Measurements from ENCODE around the gene BCR.

The BCR gene

DNA sequence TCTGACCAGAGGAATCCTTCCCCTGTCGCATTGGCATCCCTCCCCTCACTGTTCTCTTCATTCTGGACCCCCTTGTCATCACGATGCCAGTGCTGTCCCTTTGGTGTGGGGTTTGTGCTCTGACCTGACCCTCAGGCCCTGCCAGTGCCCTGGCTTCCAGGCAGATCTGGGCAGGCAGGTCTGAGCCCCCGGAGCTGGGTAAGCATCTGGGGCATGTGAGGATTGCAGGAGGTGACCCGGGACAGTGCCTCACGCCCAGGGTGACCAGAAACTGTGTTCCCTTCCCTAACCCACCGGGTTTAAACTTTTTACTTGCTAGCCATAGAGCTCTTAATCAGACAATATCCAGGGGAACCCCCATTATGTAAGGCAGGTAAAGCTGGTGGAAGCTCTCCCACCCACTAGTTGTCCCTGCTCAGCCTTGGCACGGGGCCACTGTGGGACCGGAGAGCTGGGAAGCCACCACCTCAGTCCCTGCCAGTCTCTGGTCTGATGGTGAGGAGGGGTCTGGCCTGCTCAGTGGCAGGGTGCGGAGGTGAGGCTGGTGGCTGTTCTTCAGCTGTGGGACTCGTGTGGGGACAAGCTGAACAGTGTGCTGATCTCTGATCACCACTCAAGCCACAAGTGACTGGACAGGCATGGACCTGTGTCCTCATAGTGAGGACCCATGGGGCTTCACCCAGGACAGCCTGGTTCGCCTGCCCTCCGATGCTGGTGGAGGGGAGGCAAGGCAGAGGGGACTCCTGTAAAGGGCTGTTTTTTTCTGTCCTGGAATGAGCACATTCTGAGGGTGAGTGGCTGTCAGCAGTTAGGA lies 38.0 kb downstream of the BCR start:
- DNase-seq = no peak

GRCh38 chr22:23218867-23219251 lies 38.5 kb downstream of the BCR start:
- no peak for DNase-seq

- DNase-seq = no peak
These were observed 39.0 kb downstream of the BCR start for GRCh38 chr22:23219317-23219716.

DNA sequence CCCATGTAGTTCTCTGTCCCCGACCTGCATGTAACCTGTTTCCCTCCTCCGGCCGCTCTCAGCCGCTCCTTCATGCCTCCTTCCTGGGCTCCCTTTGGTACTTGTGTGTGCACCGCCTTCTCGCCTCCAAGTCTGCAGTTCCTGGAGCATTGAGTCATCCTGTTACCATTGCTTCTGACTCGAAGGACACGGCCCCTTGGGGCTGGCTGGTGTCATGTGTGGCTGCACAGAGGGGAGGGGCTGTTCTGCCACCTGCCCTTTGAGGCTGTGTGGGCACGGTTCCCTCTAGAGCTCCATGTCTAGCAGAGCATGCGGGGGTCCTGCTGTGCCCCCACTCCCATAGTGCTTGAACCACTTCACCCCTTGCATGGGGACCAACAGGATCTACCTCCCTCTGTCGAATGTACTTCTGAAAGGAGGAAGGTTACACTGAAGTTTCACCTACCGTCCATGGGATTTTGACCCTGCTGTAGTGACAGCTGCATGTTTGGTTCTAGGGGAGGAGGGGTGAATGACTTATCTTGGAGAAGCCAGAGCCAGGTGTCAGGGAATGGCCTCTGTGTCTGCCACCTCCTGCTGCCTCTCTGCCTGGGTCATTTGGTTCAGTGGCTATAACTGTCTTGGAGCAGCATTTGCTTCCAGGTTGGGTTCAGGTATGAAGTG lies 39.6 kb downstream of the BCR start:
- DNase-seq = peak in 2 of 5 experiments; percentile 36 to 89

DNA sequence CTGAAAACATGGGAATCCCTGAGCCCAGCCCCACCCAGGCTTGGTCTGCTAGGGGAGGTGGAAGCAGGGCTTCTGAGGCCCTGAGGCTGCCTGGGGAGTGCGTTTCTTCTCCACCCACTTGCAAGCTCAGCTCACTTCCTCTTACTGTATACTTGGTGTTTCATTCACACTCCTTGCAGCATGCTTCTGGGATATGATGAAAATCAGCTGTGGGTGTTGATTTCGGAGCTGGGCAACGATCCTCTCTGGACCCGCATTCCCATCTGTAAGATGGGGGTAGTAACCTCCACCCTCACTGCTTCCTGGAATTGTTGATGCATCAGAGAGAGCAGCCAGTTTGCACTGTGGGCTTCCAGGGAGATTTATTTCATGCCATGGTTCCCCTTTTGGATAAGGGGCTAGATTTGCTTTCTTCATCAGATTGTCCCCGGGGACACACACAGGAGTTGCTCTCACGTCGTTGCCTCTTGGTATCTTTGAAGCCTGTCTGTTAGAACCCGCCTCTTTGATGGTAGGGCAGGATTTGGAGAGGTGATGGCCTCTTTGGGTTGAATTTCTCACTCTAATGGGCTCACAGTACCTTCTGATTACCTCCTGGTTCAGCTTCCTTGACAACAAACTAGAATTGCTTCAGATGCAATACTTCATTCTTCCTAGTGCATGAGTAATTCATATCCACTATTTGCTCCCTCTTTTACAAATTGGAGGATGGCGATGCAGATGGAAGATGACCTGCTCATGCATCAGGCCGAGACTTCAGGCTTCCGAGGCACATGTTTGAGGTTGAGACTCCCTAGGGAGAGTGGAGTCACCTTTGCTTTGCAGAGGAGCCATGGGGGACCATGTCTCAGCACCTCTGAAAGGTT lies 40.4 kb downstream of the BCR start:
- DNase-seq = peak in 1 of 5 experiments; percentile 62

- no peak for DNase-seq
These were observed 41.1 kb downstream of the BCR start for GRCh38 chr22:23221351-23221804.

- no peak for DNase-seq
These were observed 41.9 kb downstream of the BCR start for GRCh38 chr22:23222033-23222792.

- DNase-seq = no peak
These were observed 42.7 kb downstream of the BCR start for GRCh38 chr22:23222793-23223568.

DNA sequence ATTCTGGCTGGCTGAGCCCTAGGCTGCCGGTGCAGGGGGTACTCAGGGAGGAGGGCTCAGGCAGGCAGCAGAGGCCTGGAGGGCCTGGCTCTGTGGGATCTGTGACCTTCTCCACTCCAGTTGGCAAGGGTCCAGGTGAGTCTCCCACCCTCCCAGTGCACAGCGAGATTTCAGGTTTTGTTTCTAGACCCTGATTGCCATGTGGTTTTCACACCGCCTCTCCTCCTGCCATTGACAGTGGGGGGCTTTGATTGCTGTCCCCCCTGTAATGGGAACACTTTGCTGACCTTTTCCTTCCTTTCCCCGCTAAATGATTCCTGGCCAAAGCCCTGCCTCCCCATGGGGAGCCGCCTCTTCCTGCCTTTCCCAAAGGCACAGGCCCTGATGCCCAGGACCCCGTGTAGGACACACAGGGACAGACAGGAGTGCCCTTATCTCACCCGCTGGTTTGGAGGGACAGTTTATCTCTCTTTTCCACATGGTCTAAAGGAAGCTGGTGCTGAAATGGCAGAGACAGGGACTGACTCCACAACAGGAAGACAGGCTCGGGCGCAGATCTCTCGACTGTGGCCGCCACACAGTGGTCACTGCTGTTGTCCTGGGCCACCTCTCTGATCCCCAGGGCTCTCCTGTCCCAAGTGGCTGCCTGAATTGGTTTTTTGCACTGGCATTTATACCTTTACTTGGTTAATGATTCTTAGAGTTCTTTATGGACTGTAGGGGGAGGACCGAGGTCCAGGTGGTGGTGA lies 43.4 kb downstream of the BCR start:
- no peak for DNase-seq

GRCh38 chr22:23224846-23225245 lies 44.5 kb downstream of the BCR start:
- DNase-seq = no peak

DNA sequence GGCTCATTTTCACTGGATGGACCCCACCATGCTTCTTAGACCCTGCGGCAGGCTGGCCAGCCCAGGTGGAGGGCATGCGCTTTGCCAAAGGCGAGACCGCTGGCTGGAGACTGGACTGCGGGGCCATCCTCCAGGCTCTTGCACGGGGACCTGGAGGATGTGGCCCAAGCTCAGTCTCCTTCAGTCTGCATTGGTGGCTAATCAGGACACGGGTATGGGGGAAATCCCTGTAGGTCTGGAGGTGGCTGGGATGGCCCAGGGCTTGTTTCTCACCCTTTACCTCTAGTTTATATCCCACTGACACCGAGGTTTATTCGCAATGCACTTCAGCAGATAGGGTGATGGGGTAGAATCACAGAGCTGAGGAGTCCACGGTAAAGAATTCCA lies 45.0 kb downstream of the BCR start:
- DNase-seq = no peak

- peak in 2 of 5 experiments; percentile 49 to 59 for DNase-seq
These were observed 45.6 kb downstream of the BCR start for GRCh38 chr22:23225724-23226496.

GRCh38 chr22:23226497-23226850 lies 46.2 kb downstream of the BCR start:
- no peak for DNase-seq

- no peak for DNase-seq
These were observed 47.1 kb downstream of the BCR start for GRCh38 chr22:23227380-23227779.

GRCh38 chr22:23228503-23228902 lies 48.2 kb downstream of the BCR start:
- DNase-seq = no peak

DNA sequence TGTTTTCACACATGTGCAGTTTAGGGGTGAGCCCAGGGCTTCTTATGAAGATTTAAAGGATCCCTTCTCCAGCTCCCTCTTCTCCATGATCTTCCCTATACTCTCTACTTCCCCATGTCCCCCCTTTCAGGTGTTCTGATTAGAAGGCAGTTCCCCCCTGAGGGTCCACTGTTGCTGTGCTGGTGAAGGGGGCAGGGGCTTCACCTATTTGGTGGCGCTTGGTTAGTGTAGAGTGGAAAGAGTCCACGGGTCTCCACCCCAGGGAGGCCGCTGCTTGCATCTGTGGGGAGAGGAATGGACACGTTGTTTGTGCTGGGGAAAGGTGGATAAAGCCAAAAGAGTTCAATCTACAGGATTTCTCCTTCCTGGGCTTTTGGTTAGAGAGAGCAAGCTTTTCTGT lies 49.3 kb downstream of the BCR start:
- no peak for DNase-seq

- DNase-seq = no peak
These were observed 50.2 kb downstream of the BCR start for GRCh38 chr22:23230348-23231068.

DNA sequence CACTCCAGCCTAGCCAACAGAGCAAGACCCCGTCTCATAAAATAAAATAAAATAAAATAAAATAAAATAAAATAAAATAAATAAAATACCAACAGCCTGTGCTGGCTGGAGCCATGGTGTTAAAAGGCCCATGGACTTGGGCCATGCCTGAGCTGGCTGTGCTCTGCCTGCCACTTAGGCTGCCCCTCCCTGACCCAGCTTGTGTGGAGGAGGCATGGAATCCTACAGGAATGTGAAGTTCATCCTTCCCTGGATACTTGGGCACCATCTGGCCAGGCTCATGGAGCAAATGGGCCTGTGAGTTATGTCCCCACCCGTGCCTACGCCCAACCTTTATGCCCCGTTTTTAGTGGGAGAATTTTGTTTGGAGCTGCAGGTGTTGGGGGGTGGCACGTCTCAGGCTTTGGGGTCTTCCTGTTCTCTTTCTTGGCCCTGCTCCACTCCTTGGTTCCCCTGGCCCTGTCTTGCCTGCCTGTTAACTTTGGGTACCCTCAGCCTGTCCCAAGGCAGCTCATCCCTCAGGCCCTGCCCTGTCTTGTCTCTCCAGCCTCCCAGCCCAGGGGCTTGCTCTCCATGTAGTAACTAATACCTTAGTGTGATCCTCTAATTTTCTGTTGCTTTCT lies 51.3 kb downstream of the BCR start:
- no peak for DNase-seq
